ENCODE data around the gene PLIN5. TPM values are rescaled to one million over a fixed set of nuclear protein-coding genes. Genes with fewer than 3 reads are reported as not detected.

The PLIN5 gene
- total RNA-seq, 1 experiment from 2014 or later = 8.1 TPM

GRCh38 chr19:4576016-4576933, 41.3 kb upstream of the PLIN5 start:
- H3K4me1 ChIP-seq (ENCODE audit: control insufficient read depth in 1 of 2, insufficient read depth in 2 of 2, low read length in 2 of 2) = peaks cover 50 to 62% of the 10 kb centered on the region in 2 experiments
- H3K36me3 ChIP-seq (ENCODE audit: control insufficient read depth in 1 of 2, insufficient read depth in 2 of 2, low read length in 2 of 2) = no peaks in the 10 kb centered on the region
- peak overlapping the region; percentile 81 for H3K27ac ChIP-seq (ENCODE audit: low read depth, low read length)
- H3K9me2 ChIP-seq (ENCODE audit: insufficient read depth) = no peaks in the 10 kb centered on the region
- DNase-seq (ENCODE audit: low read depth, low spot score) (no peak), ATAC-seq (peak; percentile 50)
- POLR2A ChIA-PET = interaction anchor here (1.8 kb wide), 1 partner anchor 41 kb away, joined by 5 read pairs; the partner anchor contains the start of gene PLIN5
- H3K9ac ChIP-seq (ENCODE audit: low read length) = peak overlapping the region; percentile 72
- RAD21 ChIA-PET (ENCODE audit: low non-redundant PET in 1 of 2, low total read pairs in 2 of 2, uncharacterized antibody in 2 of 2, unreplicated experiment in 2 of 2) = interaction anchor here in 1 of 2 experiments (0.6 to 1.3 kb wide), 2 partner anchors 48 to 58 kb away, joined by 3 read pairs; no protein-coding TSS in a partner anchor
- no peaks in the 10 kb centered on the region for H3K9me3 ChIP-seq (ENCODE audit: control insufficient read depth in 1 of 2, insufficient read depth in 1 of 2, low read depth in 1 of 2, low read length in 2 of 2)
- peak overlapping the region in 1 of 2 experiments; percentile 55; a peak in 2 of 4 replicates for H3K4me3 ChIP-seq (replicated peaks in 1 of 2; ENCODE audit: low read depth in 1 of 2, low read length in 2 of 2)
- intact Hi-C loops (cut with micrococcal nuclease) = loop anchor here (5.0 to 10.0 kb wide), 2 partner anchors 56 to 229 kb away; no protein-coding TSS in a partner anchor
- H3K4me2 ChIP-seq (ENCODE audit: low read length) = peak overlapping the region; percentile 88
- BruUV-seq (replicated peaks) = no TSS peak
- no peaks in the 10 kb centered on the region for H4K20me1 ChIP-seq (ENCODE audit: insufficient read depth)
- CTCF ChIA-PET = interaction anchor here (0.9 to 4.2 kb wide), 6 partner anchors 9 to 309 kb away, joined by 3 to 26 read pairs (median 6); partner anchors contain the start of gene PLIN5
- no peaks in the 10 kb centered on the region for H3K27me3 ChIP-seq (ENCODE audit: insufficient read depth, low read length)
- peaks cover 47% of the 10 kb centered on the region for H3K79me2 ChIP-seq (ENCODE audit: insufficient read depth, low read length)
- H2AFZ ChIP-seq (ENCODE audit: low read depth, low read length, poor library complexity, severe bottlenecking) = no peak overlapping the region
- TF ChIP-seq POLR2AphosphoS5 (IDR thresholded peaks at IDR 0.05; ENCODE audit: low read depth, low read length) (peak; percentile 25; the same call in 1 of the 2 replicates), RAD21 (IDR thresholded peaks at IDR 0.05; ENCODE audit: low read depth) (no peak), CBX3 (IDR thresholded peaks at IDR 0.05; ENCODE audit: low read depth) (0 out of 2 replicates have a peak, but pooled peaks have one; percentile 58), SIN3A (IDR thresholded peaks at IDR 0.05; ENCODE audit: low read depth) (no peak), CTCF (IDR thresholded peaks at IDR 0.05 in 2 of 3, conservative IDR thresholded peaks at IDR 0.05 in 1 of 3; ENCODE audit: borderline replicate concordance in 1 of 3, insufficient read depth in 1 of 3, low read depth in 2 of 3, low read length in 2 of 3) (peak; percentile 62 to 95 (median 87); a peak in 5 of 6 replicates)

Measured in HCT116 (cell line).